Stomach smooth muscle (tissue), 2 donors: ENCODE results near the gene NFKBIZ.
"Not testable (repeated sequence)": the region's sequence is repeated elsewhere in the genome, so short reads cannot be mapped to it uniquely, and the experiment has no call there.

Experiments
- H3K27ac ChIP-seq: one replicate; pipeline ENCODE4 v1.7.0; 2013; ENCODE audit warnings: mild to moderate bottlenecking, low read length, inconsistent platforms
- H3K27me3 ChIP-seq, 2 donors: one replicate each; pipeline ENCODE4 v1.7.0; 2013; ENCODE audit warnings: low read length in 2 of 2; ENCODE audit not compliant: insufficient read depth in 2 of 2, control insufficient read depth in 1 of 2
- H3K36me3 ChIP-seq, 2 donors: one replicate each; pipeline ENCODE4 v1.7.0; 2013; ENCODE audit warnings: low read length in 2 of 2; ENCODE audit not compliant: control insufficient read depth in 2 of 2, insufficient read depth in 2 of 2
- H3K4me1 ChIP-seq: one replicate; pipeline ENCODE4 v1.7.0; 2013; ENCODE audit warnings: low read length; ENCODE audit not compliant: control insufficient read depth, insufficient read depth
- H3K4me3 ChIP-seq, 2 donors: one replicate each; pipeline ENCODE4 v1.7.0; 2013; ENCODE audit warnings: low read length in 2 of 2
- H3K9ac ChIP-seq, 2 donors: one replicate each; pipeline ENCODE4 v1.7.0; 2013; ENCODE audit warnings: low read length in 2 of 2, mild to moderate bottlenecking in 1 of 2
- H3K9me3 ChIP-seq, 2 donors: one replicate each; pipeline ENCODE4 v1.7.0; 2013; ENCODE audit warnings: low read length in 2 of 2; ENCODE audit not compliant: control insufficient read depth in 2 of 2
- donor health status: healthy.
- donor health status: Pancreatic carcinoma.

The NFKBIZ gene

GRCh38 chr3:101898752-101899169 lies 49.4 kb downstream of the NFKBIZ start:
- Histone ChIP-seq H3K9me3 (no peaks in the 10 kb centered on the region), H3K27ac (no peak overlapping the region), H3K27me3 (no peaks in the 10 kb centered on the region), H3K4me3 (no peak overlapping the region), H3K36me3 (no peaks in the 10 kb centered on the region), H3K9ac (no peak overlapping the region), H3K4me1 (no peaks in the 10 kb centered on the region)

DNA sequence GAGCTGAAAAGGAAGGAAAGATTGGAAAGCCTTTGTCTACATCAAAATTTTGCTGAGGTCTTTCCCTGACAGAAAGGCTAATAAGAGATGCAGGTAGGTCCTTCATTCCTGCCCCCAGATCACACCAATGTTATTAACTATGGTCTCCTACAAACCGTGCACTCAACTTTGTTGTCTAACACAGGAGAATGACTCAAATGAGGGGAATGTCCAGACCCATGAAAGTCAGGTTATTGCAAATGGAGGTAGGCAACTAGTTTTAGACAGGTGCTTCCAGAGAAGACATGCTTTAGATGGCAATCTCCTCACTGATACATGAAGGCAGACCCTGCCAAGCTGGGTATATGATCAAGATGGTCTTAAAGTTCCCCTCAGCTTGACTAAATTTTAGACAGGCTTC lies 51.0 kb downstream of the NFKBIZ start:
- Histone ChIP-seq H3K27me3 (no peaks in the 10 kb centered on the region), H3K9ac (no peak overlapping the region), H3K36me3 (no peaks in the 10 kb centered on the region), H3K9me3 (no peaks in the 10 kb centered on the region), H3K4me3 (no peak overlapping the region), H3K4me1 (no peaks in the 10 kb centered on the region), H3K27ac (no peak overlapping the region)

- Histone ChIP-seq H3K9ac (no peak overlapping the region), H3K4me1 (no peaks in the 10 kb centered on the region), H3K4me3 (no peak overlapping the region), H3K27ac (no peak overlapping the region), H3K9me3 (no peaks in the 10 kb centered on the region), H3K27me3 (no peaks in the 10 kb centered on the region), H3K36me3 (no peaks in the 10 kb centered on the region)
Measured at GRCh38 chr3:101900736-101901135, 51.4 kb downstream of the NFKBIZ start.

- Histone ChIP-seq H3K9me3 (no peaks in the 10 kb centered on the region), H3K36me3 (no peaks in the 10 kb centered on the region), H3K27me3 (no peaks in the 10 kb centered on the region), H3K4me3 (no peak overlapping the region), H3K27ac (no peak overlapping the region), H3K9ac (no peak overlapping the region), H3K4me1 (no peaks in the 10 kb centered on the region)
Measured at GRCh38 chr3:101902041-101902440, 52.7 kb downstream of the NFKBIZ start.

DNA sequence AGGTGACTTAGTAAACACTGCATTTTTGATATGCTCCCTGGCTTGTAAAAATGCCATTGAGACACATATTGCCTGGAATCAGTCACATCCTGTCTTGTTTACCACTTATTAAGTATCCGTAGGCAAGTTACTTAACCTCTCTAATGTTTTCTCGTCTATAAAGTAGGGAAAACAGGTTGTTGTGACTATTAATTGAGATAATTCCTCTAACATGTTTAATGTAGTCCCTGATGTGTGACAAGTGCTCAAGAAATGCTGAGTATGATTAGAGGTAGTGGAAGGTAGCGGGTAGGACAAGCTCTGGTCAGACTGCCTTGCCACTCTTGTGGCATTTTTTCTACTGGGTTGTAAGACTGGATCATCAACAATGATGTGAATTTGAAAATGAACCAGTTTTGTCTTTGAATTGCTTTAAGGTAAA lies 54.1 kb downstream of the NFKBIZ start:
- Histone ChIP-seq H3K27me3 (no peaks in the 10 kb centered on the region), H3K27ac (no peak overlapping the region)

DNA sequence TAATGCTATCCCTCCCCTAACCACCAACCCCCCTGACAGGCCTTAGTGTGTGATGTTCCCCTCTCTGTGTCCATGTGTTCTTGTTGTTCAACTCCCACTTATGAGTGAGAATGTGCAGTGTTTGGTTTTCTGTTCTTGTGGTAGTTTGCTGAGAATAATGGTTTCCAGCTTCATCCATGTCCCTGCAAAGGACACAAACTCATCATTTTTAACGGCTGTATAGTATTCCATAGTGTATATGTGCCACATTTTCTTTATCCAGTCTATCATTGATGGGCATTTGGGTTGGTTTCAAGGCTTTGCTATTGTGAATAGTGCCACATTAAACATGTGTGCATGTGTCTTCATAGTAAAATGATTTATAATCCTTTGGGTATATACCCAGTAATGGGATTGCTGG lies 56.3 kb downstream of the NFKBIZ start:
- H3K27ac ChIP-seq, H3K9me3 ChIP-seq, H3K4me3 ChIP-seq, H3K27me3 ChIP-seq, H3K9ac ChIP-seq, H3K4me1 ChIP-seq, H3K36me3 ChIP-seq: not testable (repeated sequence)

More for the DNA sequence above, 54.1 kb downstream of the NFKBIZ start:
- no peak overlapping the region for H3K9ac ChIP-seq
- no peaks in the 10 kb centered on the region for H3K9me3 ChIP-seq
- no peaks in the 10 kb centered on the region for H3K4me1 ChIP-seq
- H3K4me3 ChIP-seq = no peak overlapping the region
- no peaks in the 10 kb centered on the region for H3K36me3 ChIP-seq
